HAP-1 (cell line): ENCODE data around the gene CRADD.
A peak's percentile ranks its signal among the peaks of the same experiment; 100 is the strongest.
"Not testable (repeated sequence)": the region's sequence is repeated elsewhere in the genome, so short reads cannot be mapped to it uniquely, and the experiment has no call there.

Source experiments
- DNase-seq, 2 experiments: peaks; one replicate each; pipeline ENCODE4 v3.0.0-alpha.2; 2016 to 2020; ENCODE audit warnings: low spot score in 2 of 2
- H3K27me3 ChIP-seq: fragments of 250-450 bp; sonication (Bioruptor Pico); 2 replicates; pipeline ENCODE4 v1.5.1; 2020; ENCODE audit warnings: low read depth, mild to moderate bottlenecking, moderate library complexity
- H3K36me3 ChIP-seq: fragments of 250-450 bp; sonication (Bioruptor Pico); replicated peaks from 2 replicates; pipeline ENCODE4 v1.5.1; 2020; ENCODE audit warnings: mild to moderate bottlenecking
- H3K4me1 ChIP-seq: fragments of 250-450 bp; sonication (Bioruptor Pico); 2 replicates; pipeline ENCODE4 v1.5.1; 2020; ENCODE audit warnings: mild to moderate bottlenecking
- H3K4me3 ChIP-seq: fragments of 250-450 bp; sonication (Bioruptor Pico); 2 replicates; pipeline ENCODE4 v1.5.1; 2020; ENCODE audit warnings: mild to moderate bottlenecking, moderate library complexity
- H3K9me3 ChIP-seq: fragments of 250-450 bp; sonication (Bioruptor Pico); 2 replicates; pipeline ENCODE4 v1.5.1; 2020; ENCODE audit warnings: mild to moderate bottlenecking, moderate library complexity
- in situ Hi-C: fragments of 300-500 bp; cut with MboI; formaldehyde crosslinking; loops from 3 replicates; pipeline ENCODE4 v1.14.3; 2020; ENCODE audit warnings: low sequenced_read_pairs, inconsistent platforms, mixed read lengths

Gene CRADD

GRCh38 chr12:93753838-93754429, 76.8 kb downstream of the CRADD start:
- no peak overlapping the region for H3K4me3 ChIP-seq
- H3K9me3 ChIP-seq: no peaks in the 10 kb centered on the region
- H3K36me3 ChIP-seq: no peaks in the 10 kb centered on the region
- peaks cover 4% of the 10 kb centered on the region for H3K4me1 ChIP-seq
- in situ Hi-C loops: no loop called here
- no peak for DNase-seq
- H3K27me3 ChIP-seq: no peaks in the 10 kb centered on the region

GRCh38 chr12:93754859-93755258, 77.7 kb downstream of the CRADD start:
- in situ Hi-C loops, DNase-seq, H3K27me3 ChIP-seq, H3K4me3 ChIP-seq, H3K9me3 ChIP-seq, H3K36me3 ChIP-seq: not testable (repeated sequence)
- H3K4me1 ChIP-seq: peaks cover 12% of the 10 kb centered on the region

- in situ Hi-C loops: no loop called here
- Histone ChIP-seq H3K36me3 (no peaks in the 10 kb centered on the region), H3K27me3 (no peaks in the 10 kb centered on the region), H3K4me1 (peaks cover 18% of the 10 kb centered on the region), H3K9me3 (no peaks in the 10 kb centered on the region), H3K4me3 (no peak overlapping the region)
- DNase-seq: no peak
These were observed 79.1 kb downstream of the CRADD start for GRCh38 chr12:93756288-93756687.

GRCh38 chr12:93757792-93758694, 80.9 kb downstream of the CRADD start:
- in situ Hi-C loops: no loop called here
- Histone ChIP-seq H3K4me3 (no peak overlapping the region), H3K27me3 (no peaks in the 10 kb centered on the region), H3K4me1 (peaks cover 25% of the 10 kb centered on the region), H3K9me3 (no peaks in the 10 kb centered on the region), H3K36me3 (no peaks in the 10 kb centered on the region)
- no peak for DNase-seq

- in situ Hi-C loops: no loop called here
- H3K9me3 ChIP-seq: no peaks in the 10 kb centered on the region
- H3K36me3 ChIP-seq: no peaks in the 10 kb centered on the region
- no peak for DNase-seq
- H3K4me3 ChIP-seq: no peak overlapping the region
- peaks cover 33% of the 10 kb centered on the region for H3K4me1 ChIP-seq
- H3K27me3 ChIP-seq: no peaks in the 10 kb centered on the region
These were observed 81.7 kb downstream of the CRADD start for GRCh38 chr12:93758801-93759373.

GRCh38 chr12:93759512-93760081, 82.4 kb downstream of the CRADD start:
- H3K36me3 ChIP-seq: no peaks in the 10 kb centered on the region
- peak; percentile 45 to 52 for DNase-seq
- in situ Hi-C loops: no loop called here
- H3K4me1 ChIP-seq: peaks cover 38% of the 10 kb centered on the region
- no peak overlapping the region for H3K4me3 ChIP-seq
- H3K9me3 ChIP-seq: no peaks in the 10 kb centered on the region
- no peaks in the 10 kb centered on the region for H3K27me3 ChIP-seq

- no peaks in the 10 kb centered on the region for H3K27me3 ChIP-seq
- in situ Hi-C loops: no loop called here
- peaks cover 38% of the 10 kb centered on the region for H3K4me1 ChIP-seq
- no peaks in the 10 kb centered on the region for H3K36me3 ChIP-seq
- no peak for DNase-seq
- H3K4me3 ChIP-seq: no peak overlapping the region
- no peaks in the 10 kb centered on the region for H3K9me3 ChIP-seq
These were observed 83.2 kb downstream of the CRADD start for GRCh38 chr12:93760275-93760875.

- in situ Hi-C loops: no loop called here
These were observed 85.0 kb downstream of the CRADD start for GRCh38 chr12:93762059-93762719.

GRCh38 chr12:93762912-93763553, 85.9 kb downstream of the CRADD start:
- no peaks in the 10 kb centered on the region for H3K36me3 ChIP-seq
- no peak overlapping the region for H3K4me3 ChIP-seq
- no peaks in the 10 kb centered on the region for H3K9me3 ChIP-seq
- peaks cover 38% of the 10 kb centered on the region for H3K4me1 ChIP-seq
- H3K27me3 ChIP-seq: no peaks in the 10 kb centered on the region
- in situ Hi-C loops: no loop called here
- no peak for DNase-seq

More at GRCh38 chr12:93762059-93762719, 85.0 kb downstream of the CRADD start:
- Histone ChIP-seq H3K4me1 (peaks cover 38% of the 10 kb centered on the region), H3K9me3 (no peaks in the 10 kb centered on the region), H3K36me3 (no peaks in the 10 kb centered on the region), H3K4me3 (no peak overlapping the region), H3K27me3 (no peaks in the 10 kb centered on the region)
- DNase-seq: no peak

GRCh38 chr12:93763746-93764147, 86.6 kb downstream of the CRADD start:
- peaks cover 37% of the 10 kb centered on the region for H3K4me1 ChIP-seq
- in situ Hi-C loops: no loop called here
- peak; percentile 27 to 49 for DNase-seq

GRCh38 chr12:93766371-93766770, 89.2 kb downstream of the CRADD start:
- H3K9me3 ChIP-seq: no peaks in the 10 kb centered on the region
- no peaks in the 10 kb centered on the region for H3K27me3 ChIP-seq
- H3K36me3 ChIP-seq: no peaks in the 10 kb centered on the region
- H3K4me1 ChIP-seq: peaks cover 21% of the 10 kb centered on the region
- DNase-seq: no peak
- no peak overlapping the region for H3K4me3 ChIP-seq
- in situ Hi-C loops: no loop called here

More at GRCh38 chr12:93763746-93764147, 86.6 kb downstream of the CRADD start:
- Histone ChIP-seq H3K36me3 (no peaks in the 10 kb centered on the region), H3K4me3 (no peak overlapping the region), H3K27me3 (no peaks in the 10 kb centered on the region), H3K9me3 (no peaks in the 10 kb centered on the region)

- peaks cover 23% of the 10 kb centered on the region for H3K4me1 ChIP-seq
- in situ Hi-C loops: no loop called here
- H3K4me3 ChIP-seq: no peak overlapping the region
- H3K27me3 ChIP-seq: no peaks in the 10 kb centered on the region
- no peaks in the 10 kb centered on the region for H3K36me3 ChIP-seq
- H3K9me3 ChIP-seq: no peaks in the 10 kb centered on the region
- no peak for DNase-seq
These were observed 89.8 kb downstream of the CRADD start for GRCh38 chr12:93766796-93767523.
